ENCODE results near the gene ADCY3. TPM values are rescaled to one million over a fixed set of nuclear protein-coding genes. Genes with fewer than 3 reads are reported as not detected.

ADCY3 gene
- total RNA-seq, 2 donors from 2014 or later = 25.2 to 33.7 TPM

GRCh38 chr2:24820598-24821432 is 99.2 kb downstream of the ADCY3 start:
- no peak overlapping the region for H3K27ac ChIP-seq
- H3K36me3 ChIP-seq = no peaks in the 10 kb centered on the region
- no peaks in the 10 kb centered on the region for H3K9me3 ChIP-seq
- intact Hi-C loops (cut with DNase I) = loop anchor here (10.0 kb wide), 2 partner anchors 206 to 304 kb away; no protein-coding TSS in a partner anchor
- TF ChIP-seq, protein P1, sequence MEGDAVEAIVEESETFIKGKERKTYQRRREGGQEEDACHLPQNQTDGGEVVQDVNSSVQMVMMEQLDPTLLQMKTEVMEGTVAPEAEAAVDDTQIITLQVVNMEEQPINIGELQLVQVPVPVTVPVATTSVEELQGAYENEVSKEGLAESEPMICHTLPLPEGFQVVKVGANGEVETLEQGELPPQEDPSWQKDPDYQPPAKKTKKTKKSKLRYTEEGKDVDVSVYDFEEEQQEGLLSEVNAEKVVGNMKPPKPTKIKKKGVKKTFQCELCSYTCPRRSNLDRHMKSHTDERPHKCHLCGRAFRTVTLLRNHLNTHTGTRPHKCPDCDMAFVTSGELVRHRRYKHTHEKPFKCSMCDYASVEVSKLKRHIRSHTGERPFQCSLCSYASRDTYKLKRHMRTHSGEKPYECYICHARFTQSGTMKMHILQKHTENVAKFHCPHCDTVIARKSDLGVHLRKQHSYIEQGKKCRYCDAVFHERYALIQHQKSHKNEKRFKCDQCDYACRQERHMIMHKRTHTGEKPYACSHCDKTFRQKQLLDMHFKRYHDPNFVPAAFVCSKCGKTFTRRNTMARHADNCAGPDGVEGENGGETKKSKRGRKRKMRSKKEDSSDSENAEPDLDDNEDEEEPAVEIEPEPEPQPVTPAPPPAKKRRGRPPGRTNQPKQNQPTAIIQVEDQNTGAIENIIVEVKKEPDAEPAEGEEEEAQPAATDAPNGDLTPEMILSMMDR (IDR thresholded peaks at IDR 0.05) = no peak
- no peak overlapping the region for H3K4me3 ChIP-seq
- H3K9ac ChIP-seq (ENCODE audit: low read depth in 2 of 2, low read length in 2 of 2) = no peak overlapping the region
- H3K4me1 ChIP-seq = no peaks in the 10 kb centered on the region
- peak; percentile 16 for DNase-seq
- H3K27me3 ChIP-seq = no peaks in the 10 kb centered on the region

GRCh38 chr2:24820175-24820513 is 99.9 kb downstream of the ADCY3 start:
- DNase-seq = peak; percentile 13
- TF ChIP-seq, protein P1 (IDR thresholded peaks at IDR 0.05) = no peak
- Histone ChIP-seq H3K4me3 (no peak overlapping the region), H3K27me3 (no peaks in the 10 kb centered on the region), H3K9me3 (no peaks in the 10 kb centered on the region), H3K27ac (no peak overlapping the region), H3K36me3 (no peaks in the 10 kb centered on the region), H3K4me1 (no peaks in the 10 kb centered on the region), H3K9ac (ENCODE audit: low read depth in 2 of 2, low read length in 2 of 2) (no peak overlapping the region)
- intact Hi-C loops (cut with DNase I) = loop anchor here (10.0 kb wide), 2 partner anchors 205 to 305 kb away; no protein-coding TSS in a partner anchor

GRCh38 chr2:24819442-24820174 is 100.4 kb downstream of the ADCY3 start:
- Histone ChIP-seq H3K27me3 (no peaks in the 10 kb centered on the region), H3K4me1 (no peaks in the 10 kb centered on the region), H3K9ac (ENCODE audit: low read depth in 2 of 2, low read length in 2 of 2) (no peak overlapping the region), H3K27ac (no peak overlapping the region), H3K4me3 (no peak overlapping the region), H3K9me3 (no peaks in the 10 kb centered on the region), H3K36me3 (no peaks in the 10 kb centered on the region)
- DNase-seq = peak; percentile 13
- intact Hi-C loops (cut with DNase I) = loop anchor here (10.0 kb wide), 2 partner anchors 205 to 305 kb away; no protein-coding TSS in a partner anchor
- TF ChIP-seq, protein P1 (IDR thresholded peaks at IDR 0.05) = no peak

- intact Hi-C loops (cut with DNase I) = no loop called here
- Histone ChIP-seq H3K9me3 (no peaks in the 10 kb centered on the region), H3K36me3 (no peaks in the 10 kb centered on the region), H3K27ac (no peak overlapping the region), H3K9ac (ENCODE audit: low read depth in 2 of 2, low read length in 2 of 2) (no peak overlapping the region), H3K4me3 (no peak overlapping the region), H3K27me3 (no peaks in the 10 kb centered on the region), H3K4me1 (no peaks in the 10 kb centered on the region)
- peak; percentile 12 for DNase-seq
- TF ChIP-seq, protein P1 (IDR thresholded peaks at IDR 0.05) = no peak
These were observed 101.3 kb downstream of the ADCY3 start for GRCh38 chr2:24818721-24819167.

GRCh38 chr2:24816884-24817283 is 103.2 kb downstream of the ADCY3 start:
- Histone ChIP-seq H3K4me1 (no peaks in the 10 kb centered on the region), H3K27me3 (no peaks in the 10 kb centered on the region), H3K27ac (no peak overlapping the region), H3K9ac (ENCODE audit: low read depth in 2 of 2, low read length in 2 of 2) (no peak overlapping the region), H3K36me3 (no peaks in the 10 kb centered on the region), H3K4me3 (no peak overlapping the region), H3K9me3 (no peaks in the 10 kb centered on the region)
- intact Hi-C loops (cut with DNase I) = no loop called here
- TF ChIP-seq, protein P1 (IDR thresholded peaks at IDR 0.05) = no peak
- peak; percentile 6 for DNase-seq
